Measurements from ENCODE around the gene MAP1A. TPM values are rescaled to one million over a fixed set of nuclear protein-coding genes. Genes with fewer than 3 reads are reported as not detected.

The MAP1A gene
- total and polyA plus RNA-seq, 2 donors (not counting 1 experiment from before 2014, with no cell fraction given) = 0.03 to 0.07 TPM

GRCh38 chr15:43508421-43508820 is 9.0 kb upstream of the MAP1A start:
- Histone ChIP-seq H3K9ac (ENCODE audit: low read length) (no peak overlapping the region), H3K4me1 (ENCODE audit: control insufficient read depth in 2 of 2, insufficient read depth in 2 of 2, low read length in 2 of 2) (peaks cover 10 to 16% of the 10 kb centered on the region in 2 donors), H3K27me3 (replicated peaks in 1 of 4; ENCODE audit: control extremely low read depth in 1 of 4, control insufficient read depth in 3 of 4, insufficient read depth in 4 of 4, low read length in 3 of 4) (peaks cover 0 to 10% (median 4%) of the 10 kb centered on the region in 4 experiments), H3K4me2 (replicated peaks; ENCODE audit: low read depth, low read length, poor library complexity, severe bottlenecking) (no peak overlapping the region), H3K79me2 (ENCODE audit: control insufficient read depth, insufficient read depth, low read length) (no peaks in the 10 kb centered on the region), H3K36me3 (replicated peaks in 1 of 2; ENCODE audit: control extremely low read depth in 1 of 2, control insufficient read depth in 1 of 2, extremely low read depth in 1 of 2, insufficient read depth in 2 of 2, low read length in 1 of 2) (no peaks in the 10 kb centered on the region), H4K20me1 (ENCODE audit: control insufficient read depth, insufficient read depth, low read length, poor library complexity, severe bottlenecking) (no peaks in the 10 kb centered on the region), H3K27ac (ENCODE audit: low read length in 2 of 2) (no peak overlapping the region), H2AFZ (ENCODE audit: insufficient read depth, low read depth, low read length, poor library complexity, severe bottlenecking) (no peak overlapping the region), H3K9me3 (ENCODE audit: control extremely low read depth in 1 of 3, control insufficient read depth in 2 of 3, insufficient read depth in 1 of 3, low read length in 2 of 3) (no peaks in the 10 kb centered on the region), H3K4me3 (ENCODE audit: control extremely low read depth in 1 of 5, extremely low read depth in 1 of 5, insufficient read depth in 1 of 5, low read depth in 2 of 5, low read length in 4 of 5) (no peak overlapping the region)
- ChIA-PET POLR2A (no interaction called here), CTCF (no interaction called here)
- Mint-ChIP-seq H3K9me3 (ENCODE audit: insufficient read depth) (no peaks in the 10 kb centered on the region), H3K4me1 (peaks cover 17% of the 10 kb centered on the region), H3K27me3 (peaks cover 11% of the 10 kb centered on the region), H3K27ac (no peak overlapping the region), H3K4me3 (peak overlapping the region; percentile 37)
- no CpG with 5 or more reads among the region's 1 CpG for WGBS (ENCODE audit: insufficient coverage)
- no peak for TF ChIP-seq EZH2 (IDR thresholded peaks at IDR 0.05; ENCODE audit: borderline replicate concordance, insufficient read depth, low read depth, low read length, poor library complexity, severe bottlenecking)
- TF ChIP-seq CTCF (IDR thresholded peaks at IDR 0.05) = no peak
- ATAC-seq (ENCODE audit: low read depth) (no peak), DNase-seq (no peak)
- intact Hi-C loops (cut with micrococcal nuclease) = no loop called here

GRCh38 chr15:43508991-43509659 is 8.3 kb upstream of the MAP1A start:
- Histone ChIP-seq H3K9me3 (ENCODE audit: control extremely low read depth in 1 of 3, control insufficient read depth in 2 of 3, insufficient read depth in 1 of 3, low read length in 2 of 3) (no peaks in the 10 kb centered on the region), H3K4me2 (replicated peaks; ENCODE audit: low read depth, low read length, poor library complexity, severe bottlenecking) (no peak overlapping the region), H3K79me2 (ENCODE audit: control insufficient read depth, insufficient read depth, low read length) (no peaks in the 10 kb centered on the region), H4K20me1 (ENCODE audit: control insufficient read depth, insufficient read depth, low read length, poor library complexity, severe bottlenecking) (no peaks in the 10 kb centered on the region), H3K27ac (ENCODE audit: low read length in 2 of 2) (no peak overlapping the region), H3K27me3 (replicated peaks in 1 of 4; ENCODE audit: control extremely low read depth in 1 of 4, control insufficient read depth in 3 of 4, insufficient read depth in 4 of 4, low read length in 3 of 4) (peaks cover 0 to 13% (median 4%) of the 10 kb centered on the region in 4 experiments), H2AFZ (ENCODE audit: insufficient read depth, low read depth, low read length, poor library complexity, severe bottlenecking) (no peak overlapping the region), H3K36me3 (replicated peaks in 1 of 2; ENCODE audit: control extremely low read depth in 1 of 2, control insufficient read depth in 1 of 2, extremely low read depth in 1 of 2, insufficient read depth in 2 of 2, low read length in 1 of 2) (no peaks in the 10 kb centered on the region), H3K4me1 (ENCODE audit: control insufficient read depth in 2 of 2, insufficient read depth in 2 of 2, low read length in 2 of 2) (peaks cover 10 to 16% of the 10 kb centered on the region in 2 donors), H3K4me3 (ENCODE audit: control extremely low read depth in 1 of 5, extremely low read depth in 1 of 5, insufficient read depth in 1 of 5, low read depth in 2 of 5, low read length in 4 of 5) (no peak overlapping the region), H3K9ac (ENCODE audit: low read length) (no peak overlapping the region)
- TF ChIP-seq EZH2 (IDR thresholded peaks at IDR 0.05; ENCODE audit: borderline replicate concordance, insufficient read depth, low read depth, low read length, poor library complexity, severe bottlenecking) = no peak
- no peak for TF ChIP-seq CTCF (IDR thresholded peaks at IDR 0.05)
- peaks cover 11% of the 10 kb centered on the region for H3K27me3 Mint-ChIP-seq
- H3K27ac Mint-ChIP-seq = peak overlapping the region; percentile 37
- WGBS (ENCODE audit: insufficient coverage) = 98% methylated on average over 5 of the region's 9 CpGs
- H3K9me3 Mint-ChIP-seq (ENCODE audit: insufficient read depth) = no peaks in the 10 kb centered on the region
- DNase-seq (no peak), ATAC-seq (ENCODE audit: low read depth) (no peak)
- H3K4me1 Mint-ChIP-seq = peaks cover 17% of the 10 kb centered on the region
- POLR2A ChIA-PET = no interaction called here
- CTCF ChIA-PET = no interaction called here
- H3K4me3 Mint-ChIP-seq = peak overlapping the region; percentile 99
- intact Hi-C loops (cut with micrococcal nuclease) = no loop called here

All from B cell (primary cell).